Vagina (tissue), 2 donors: ENCODE measurements around the gene WNT7B. TPM values are rescaled to one million over a fixed set of nuclear protein-coding genes. Genes with fewer than 3 reads are reported as not detected.

Experiments
- DNase-seq, 2 donors: peaks; one replicate each; pipeline ENCODE4 v3.0.0-alpha.2; 2017; ENCODE audit errors: extremely low spot score in 2 of 2
- H3K27ac ChIP-seq: fragments of 200-600 bp; sonication (generic); one replicate; pipeline ENCODE4 v1.5.1; 2019
- H3K27me3 ChIP-seq: fragments of 200-600 bp; sonication (generic); one replicate; pipeline ENCODE4 v1.5.1; 2019
- H3K36me3 ChIP-seq, 2 donors: fragments of 200-600 bp; sonication (generic); one replicate each; pipeline ENCODE4 v1.5.1; 2017 to 2019
- H3K4me1 ChIP-seq: fragments of 200-600 bp; sonication (generic); one replicate; pipeline ENCODE4 v1.5.1; 2019
- H3K4me3 ChIP-seq, 2 donors: fragments of 200-600 bp; sonication (generic); 1 replicate in 1 of 2; 2 replicates in 1 of 2; pipeline ENCODE4 v1.5.1; 2016 to 2019
- H3K9me3 ChIP-seq: fragments of 200-600 bp; sonication (generic); one replicate; pipeline ENCODE4 v1.5.1; 2019
- POLR2A ChIP-seq, 2 donors: fragments of 450-650 bp; IDR thresholded peaks; one replicate each; pipeline ENCODE4 v1.6.1; 2017; ENCODE audit warnings: antibody characterized with exemption in 2 of 2, mild to moderate bottlenecking in 2 of 2, moderate library complexity in 2 of 2
- POLR2AphosphoS5 ChIP-seq, 2 donors: sonication (generic); formaldehyde crosslinking; IDR thresholded peaks; one replicate each; pipeline ENCODE4 v1.9.0; 2017; ENCODE audit warnings: antibody characterized with exemption in 2 of 2, mild to moderate bottlenecking in 2 of 2, low read depth in 1 of 2; ENCODE audit not compliant: insufficient read depth in 1 of 2
- intact Hi-C: fragments of 100-400 bp; cut with DNase I; formaldehyde crosslinking; loops from one replicate; pipeline ENCODE4 v1.15.1; 2023
- total RNA-seq: library from RNA; depleted of rRNA; stranded (reverse); fragments of >200 nt; gene quantifications from one replicate; pipeline ENCODE4 v1.2.3, GENCODE V29; 2016
- TF ChIP-seq, protein P1 (sequence below), 3 experiments: fragments of 450-650 bp in 2 of 3; fragments of 200-600 bp in 1 of 3; sonication (generic) in 1 of 3; IDR thresholded peaks; one replicate each; pipeline ENCODE4 v1.5.1; 2017 to 2019; ENCODE audit warnings: antibody characterized with exemption in 3 of 3, mild to moderate bottlenecking in 2 of 3, moderate library complexity in 2 of 3

Gene WNT7B
- total RNA-seq, 1 donor from 2014 or later, result 7.1 TPM

DNA sequence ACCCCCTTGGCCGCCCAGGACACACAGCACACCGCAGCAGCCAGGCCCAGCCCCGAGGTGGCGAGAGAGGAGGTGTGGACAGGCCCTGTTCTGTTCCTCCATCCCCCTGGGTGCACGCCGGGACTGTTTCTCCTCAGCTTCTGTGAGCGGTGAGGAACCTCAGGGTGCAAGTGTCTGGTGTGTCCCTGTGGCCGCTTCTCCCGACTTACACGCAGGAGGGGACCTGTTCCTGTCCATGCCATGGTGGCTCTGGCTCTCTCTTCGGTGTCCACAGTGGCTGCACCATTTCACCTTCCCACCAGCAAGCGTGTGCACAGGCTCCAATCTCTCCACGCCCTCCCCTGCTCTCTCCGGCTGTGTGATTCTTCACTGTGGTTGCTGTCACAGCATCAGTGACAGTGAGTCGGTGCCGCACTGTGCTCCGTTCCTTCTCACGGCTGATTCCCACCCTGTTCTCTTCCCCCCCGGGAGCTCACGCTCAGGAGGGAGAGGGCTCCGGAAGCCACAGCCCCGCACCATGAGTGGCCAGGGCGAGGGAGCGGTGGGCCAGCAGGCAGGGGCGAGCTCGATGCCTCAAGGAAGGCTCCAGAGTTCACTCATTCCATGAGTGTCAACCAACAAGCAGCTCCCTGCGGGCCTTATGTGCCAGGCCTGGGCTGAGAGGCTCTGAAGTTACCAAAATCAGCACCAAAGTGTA is 18.6 kb upstream of the WNT7B start:
- H3K4me1 ChIP-seq, result peaks cover 41% of the 10 kb centered on the region
- peak overlapping the region; percentile 82 for H3K27ac ChIP-seq
- intact Hi-C loops, result loop anchor here (10.0 kb wide), 1 partner anchor 299 kb away; the partner anchor contains the start of gene GTSE1

DNA sequence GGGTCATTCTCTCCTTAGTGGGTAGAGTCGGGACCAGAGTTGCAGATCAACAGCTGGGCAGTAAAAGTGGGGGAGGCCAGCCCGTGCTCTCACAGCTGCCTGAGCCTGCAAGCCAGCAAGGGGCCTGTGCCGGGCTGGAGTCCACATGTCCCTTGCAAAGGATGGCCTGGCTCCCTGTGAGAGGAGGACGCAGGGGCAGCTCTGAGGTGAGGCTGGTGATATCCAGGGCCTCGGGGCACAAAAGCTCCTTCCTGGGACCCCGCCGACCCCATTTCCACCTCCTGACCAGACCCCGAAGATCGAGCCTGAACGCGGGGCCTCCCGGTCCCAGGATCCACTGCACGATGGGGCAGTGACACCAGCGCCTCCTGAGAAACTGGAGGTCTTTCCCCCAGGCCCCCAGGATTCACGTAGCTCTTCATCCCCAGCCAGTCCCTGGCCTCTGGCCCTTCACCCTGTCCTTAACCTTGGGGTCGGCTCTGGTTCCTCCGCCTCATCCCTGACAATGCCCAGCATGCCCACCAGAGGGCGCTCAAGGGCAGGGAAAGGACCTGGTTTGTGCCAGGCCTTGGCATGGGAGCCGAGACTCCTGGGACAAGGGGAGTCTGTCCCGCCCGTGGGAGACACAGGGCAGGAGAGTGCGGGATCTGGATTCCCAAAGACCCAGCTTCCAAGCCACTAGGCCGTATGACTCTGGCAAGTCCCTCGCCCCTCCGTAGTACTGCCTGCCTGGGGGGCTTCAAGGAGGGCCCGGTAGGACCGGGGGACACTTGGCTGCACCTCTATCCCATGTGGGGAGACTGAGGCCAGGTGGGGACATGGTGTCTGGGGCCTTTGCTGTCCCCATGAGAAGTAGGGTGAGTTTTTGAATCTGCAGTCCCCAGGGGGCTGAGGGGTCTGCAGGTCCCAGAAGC is 17.8 kb upstream of the WNT7B start:
- peaks cover 41% of the 10 kb centered on the region for H3K4me1 ChIP-seq
- H3K27ac ChIP-seq, result no peak overlapping the region
- no peaks in the 10 kb centered on the region for H3K27me3 ChIP-seq
- no peak overlapping the region for H3K4me3 ChIP-seq
- H3K36me3 ChIP-seq, result no peaks in the 10 kb centered on the region
- DNase-seq, result no peak
- TF ChIP-seq, protein P1, sequence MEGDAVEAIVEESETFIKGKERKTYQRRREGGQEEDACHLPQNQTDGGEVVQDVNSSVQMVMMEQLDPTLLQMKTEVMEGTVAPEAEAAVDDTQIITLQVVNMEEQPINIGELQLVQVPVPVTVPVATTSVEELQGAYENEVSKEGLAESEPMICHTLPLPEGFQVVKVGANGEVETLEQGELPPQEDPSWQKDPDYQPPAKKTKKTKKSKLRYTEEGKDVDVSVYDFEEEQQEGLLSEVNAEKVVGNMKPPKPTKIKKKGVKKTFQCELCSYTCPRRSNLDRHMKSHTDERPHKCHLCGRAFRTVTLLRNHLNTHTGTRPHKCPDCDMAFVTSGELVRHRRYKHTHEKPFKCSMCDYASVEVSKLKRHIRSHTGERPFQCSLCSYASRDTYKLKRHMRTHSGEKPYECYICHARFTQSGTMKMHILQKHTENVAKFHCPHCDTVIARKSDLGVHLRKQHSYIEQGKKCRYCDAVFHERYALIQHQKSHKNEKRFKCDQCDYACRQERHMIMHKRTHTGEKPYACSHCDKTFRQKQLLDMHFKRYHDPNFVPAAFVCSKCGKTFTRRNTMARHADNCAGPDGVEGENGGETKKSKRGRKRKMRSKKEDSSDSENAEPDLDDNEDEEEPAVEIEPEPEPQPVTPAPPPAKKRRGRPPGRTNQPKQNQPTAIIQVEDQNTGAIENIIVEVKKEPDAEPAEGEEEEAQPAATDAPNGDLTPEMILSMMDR (IDR thresholded peaks at IDR 0.05), result peak; percentile 93 to 98 (median 97)
- TF ChIP-seq POLR2A (IDR thresholded peaks at IDR 0.05), result no peak
- TF ChIP-seq POLR2AphosphoS5 (IDR thresholded peaks at IDR 0.05; ENCODE audit: insufficient read depth in 1 of 2, low read depth in 1 of 2), result peak in 1 of 2 donors; percentile 37
- intact Hi-C loops, result loop anchor here (10.0 kb wide), 1 partner anchor 300 kb away; the partner anchor contains the start of gene GTSE1
- H3K9me3 ChIP-seq, result no peaks in the 10 kb centered on the region

More for the DNA sequence above, 18.6 kb upstream of the WNT7B start:
- no peak for DNase-seq
- Histone ChIP-seq H3K36me3 (no peaks in the 10 kb centered on the region), H3K9me3 (no peaks in the 10 kb centered on the region), H3K4me3 (no peak overlapping the region), H3K27me3 (no peaks in the 10 kb centered on the region)
- TF ChIP-seq POLR2AphosphoS5 (IDR thresholded peaks at IDR 0.05; ENCODE audit: insufficient read depth in 1 of 2, low read depth in 1 of 2), result no peak
- no peak for TF ChIP-seq POLR2A (IDR thresholded peaks at IDR 0.05)
- TF ChIP-seq, protein P1 (IDR thresholded peaks at IDR 0.05), result no peak

DNA sequence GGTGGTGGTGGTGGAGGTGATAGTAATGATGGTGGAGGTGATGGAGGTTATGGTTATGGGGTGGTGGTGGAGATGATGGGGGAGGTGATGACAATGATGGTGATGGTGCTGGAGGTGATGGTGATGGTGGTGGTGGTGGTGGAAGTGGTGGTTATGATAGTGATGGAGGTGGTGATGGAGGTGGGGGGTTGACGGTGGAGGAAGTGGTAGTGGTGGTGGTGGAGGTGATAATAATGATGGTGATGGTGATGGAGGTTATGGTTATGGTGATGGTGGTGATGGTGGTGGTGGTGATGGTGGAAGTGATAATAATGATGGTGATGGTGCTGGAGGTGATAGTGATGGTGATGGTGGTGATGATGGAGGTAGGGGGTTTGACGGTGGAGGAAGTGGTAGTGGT is 16.9 kb upstream of the WNT7B start:
- intact Hi-C loops, result loop anchor here (10.0 kb wide), 1 partner anchor 301 kb away; the partner anchor contains the start of gene GTSE1
- DNase-seq, result no peak

DNA sequence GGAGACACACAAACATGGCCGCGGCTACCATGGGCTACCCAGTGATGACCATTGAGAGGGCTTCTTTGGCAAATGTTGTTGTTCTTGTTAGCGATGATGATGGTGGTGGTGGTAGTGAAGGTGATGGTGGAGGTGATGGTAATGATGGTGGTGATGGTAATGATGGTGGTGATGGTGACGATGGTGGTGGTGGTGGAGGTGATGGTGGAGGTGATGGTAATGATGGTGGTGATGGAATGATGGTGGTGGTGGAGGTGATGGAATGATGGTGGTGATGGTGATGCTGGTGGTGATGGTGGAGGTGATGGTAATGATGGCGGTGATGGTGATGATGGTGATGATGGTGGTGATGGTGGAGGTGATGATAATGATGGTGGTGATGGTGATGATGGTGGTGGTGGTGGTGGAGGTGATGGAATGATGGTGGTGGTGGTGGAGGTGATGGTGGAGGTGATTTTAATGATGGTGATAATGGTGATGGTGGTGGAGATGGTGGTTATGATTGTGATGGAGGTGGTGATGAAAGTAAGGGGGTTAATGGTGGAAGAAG is 16.3 kb upstream of the WNT7B start:
- TF ChIP-seq POLR2AphosphoS5 (IDR thresholded peaks at IDR 0.05; ENCODE audit: insufficient read depth in 1 of 2, low read depth in 1 of 2) (no peak), POLR2A (IDR thresholded peaks at IDR 0.05) (no peak)
- TF ChIP-seq, protein P1 (IDR thresholded peaks at IDR 0.05), result no peak
- Histone ChIP-seq H3K4me3 (no peak overlapping the region), H3K4me1 (peaks cover 32% of the 10 kb centered on the region), H3K27me3 (no peaks in the 10 kb centered on the region), H3K36me3 (no peaks in the 10 kb centered on the region), H3K27ac (no peak overlapping the region), H3K9me3 (no peaks in the 10 kb centered on the region)
- DNase-seq, result no peak
- intact Hi-C loops, result loop anchor here (10.0 kb wide), 1 partner anchor 302 kb away; the partner anchor contains the start of gene GTSE1

More for the DNA sequence above, 16.9 kb upstream of the WNT7B start:
- H3K27me3 ChIP-seq, result no peaks in the 10 kb centered on the region
- no peaks in the 10 kb centered on the region for H3K9me3 ChIP-seq
- H3K4me1 ChIP-seq, result peaks cover 39% of the 10 kb centered on the region
- no peak overlapping the region for H3K27ac ChIP-seq
- no peaks in the 10 kb centered on the region for H3K36me3 ChIP-seq
- H3K4me3 ChIP-seq, result no peak overlapping the region
- TF ChIP-seq POLR2A (IDR thresholded peaks at IDR 0.05), result no peak
- TF ChIP-seq, protein P1 (IDR thresholded peaks at IDR 0.05), result no peak
- no peak for TF ChIP-seq POLR2AphosphoS5 (IDR thresholded peaks at IDR 0.05; ENCODE audit: insufficient read depth in 1 of 2, low read depth in 1 of 2)
